IPS-15b (cell line): ENCODE measurements around the gene PCSK5.

Source experiments
- H3K27me3 ChIP-seq: one replicate; pipeline ENCODE4 v1.6.1; 2013; ENCODE audit warnings: low read length; ENCODE audit not compliant: control insufficient read depth, insufficient read depth
- H3K36me3 ChIP-seq: one replicate; pipeline ENCODE4 v1.6.1; 2013; ENCODE audit warnings: low read length; ENCODE audit not compliant: control insufficient read depth, insufficient read depth
- H3K4me1 ChIP-seq: one replicate; pipeline ENCODE4 v1.6.1; 2013; ENCODE audit warnings: mild to moderate bottlenecking, low read length; ENCODE audit not compliant: control insufficient read depth, insufficient read depth
- H3K4me3 ChIP-seq: one replicate; pipeline ENCODE4 v1.5.1; 2013; ENCODE audit warnings: low read depth, low read length
- H3K9ac ChIP-seq: one replicate; pipeline ENCODE4 v1.6.1; 2013; ENCODE audit warnings: low read depth, mild to moderate bottlenecking, low read length
- H3K9me3 ChIP-seq: one replicate; pipeline ENCODE4 v1.6.1; 2013; ENCODE audit warnings: mild to moderate bottlenecking, low read length; ENCODE audit not compliant: control insufficient read depth, insufficient read depth

Gene PCSK5

GRCh38 chr9:75930190-75930589, 39.7 kb downstream of the PCSK5 start:
- no peaks in the 10 kb centered on the region for H3K27me3 ChIP-seq
- no peak overlapping the region for H3K4me3 ChIP-seq
- peaks cover 41% of the 10 kb centered on the region for H3K4me1 ChIP-seq
- no peak overlapping the region for H3K9ac ChIP-seq
- H3K36me3 ChIP-seq, result no peaks in the 10 kb centered on the region
- H3K9me3 ChIP-seq, result no peaks in the 10 kb centered on the region

- Histone ChIP-seq H3K9ac (no peak overlapping the region), H3K27me3 (no peaks in the 10 kb centered on the region), H3K4me3 (no peak overlapping the region), H3K9me3 (no peaks in the 10 kb centered on the region), H3K4me1 (peaks cover 37% of the 10 kb centered on the region), H3K36me3 (no peaks in the 10 kb centered on the region)
Observed at GRCh38 chr9:75930730-75931321, 40.4 kb downstream of the PCSK5 start.

GRCh38 chr9:75933982-75934381, 43.5 kb downstream of the PCSK5 start:
- Histone ChIP-seq H3K4me3 (no peak overlapping the region), H3K36me3 (no peaks in the 10 kb centered on the region), H3K9ac (no peak overlapping the region), H3K27me3 (no peaks in the 10 kb centered on the region), H3K4me1 (peaks cover 17% of the 10 kb centered on the region), H3K9me3 (no peaks in the 10 kb centered on the region)

- no peak overlapping the region for H3K4me3 ChIP-seq
- peaks cover 17% of the 10 kb centered on the region for H3K4me1 ChIP-seq
- H3K27me3 ChIP-seq, result no peaks in the 10 kb centered on the region
- H3K36me3 ChIP-seq, result no peaks in the 10 kb centered on the region
- no peak overlapping the region for H3K9ac ChIP-seq
- H3K9me3 ChIP-seq, result no peaks in the 10 kb centered on the region
Observed at GRCh38 chr9:75935591-75935990, 45.1 kb downstream of the PCSK5 start.

DNA sequence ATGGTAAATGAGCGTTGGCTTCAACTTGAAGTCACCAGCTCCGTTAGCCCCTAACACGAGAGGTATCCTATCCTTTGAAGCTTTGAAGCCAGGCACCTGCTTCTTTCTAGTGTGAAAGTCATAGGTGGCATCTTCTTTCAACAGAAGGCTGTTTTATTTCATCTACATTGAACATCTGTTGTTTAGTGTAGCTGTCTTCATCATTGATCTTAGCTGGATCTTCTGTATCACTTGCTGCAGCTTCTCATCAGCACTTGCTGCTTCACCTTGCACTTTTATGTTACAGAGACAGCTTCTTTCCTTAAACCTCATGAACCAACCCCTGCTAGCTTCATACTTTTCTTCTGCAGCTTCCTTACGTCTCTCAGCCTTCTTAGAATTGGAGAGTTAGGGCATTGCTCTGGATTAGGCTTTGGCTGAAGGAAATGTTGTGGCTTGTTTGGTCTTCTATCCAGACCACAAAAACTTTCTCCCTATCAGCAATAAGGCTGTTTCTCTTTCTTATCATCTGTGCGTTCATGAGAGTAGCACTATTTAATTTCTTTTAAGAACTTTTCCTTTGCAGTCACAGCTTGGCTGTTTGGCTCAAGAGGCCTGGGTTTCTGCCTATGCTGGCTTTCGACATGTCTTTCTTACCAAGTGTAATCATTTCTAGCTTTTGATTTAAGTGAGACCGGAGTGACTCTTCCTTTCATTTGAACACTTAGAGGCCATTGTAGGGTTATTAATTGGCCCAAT, 47.2 kb downstream of the PCSK5 start:
- Histone ChIP-seq H3K36me3 (no peaks in the 10 kb centered on the region), H3K27me3 (no peaks in the 10 kb centered on the region), H3K4me1 (peaks cover 3% of the 10 kb centered on the region), H3K9me3 (no peaks in the 10 kb centered on the region), H3K4me3 (no peak overlapping the region), H3K9ac (no peak overlapping the region)

- Histone ChIP-seq H3K9ac (no peak overlapping the region), H3K36me3 (no peaks in the 10 kb centered on the region), H3K27me3 (no peaks in the 10 kb centered on the region), H3K4me1 (no peaks in the 10 kb centered on the region), H3K9me3 (no peaks in the 10 kb centered on the region), H3K4me3 (no peak overlapping the region)
Observed at GRCh38 chr9:75938946-75939345, 48.5 kb downstream of the PCSK5 start.

DNA sequence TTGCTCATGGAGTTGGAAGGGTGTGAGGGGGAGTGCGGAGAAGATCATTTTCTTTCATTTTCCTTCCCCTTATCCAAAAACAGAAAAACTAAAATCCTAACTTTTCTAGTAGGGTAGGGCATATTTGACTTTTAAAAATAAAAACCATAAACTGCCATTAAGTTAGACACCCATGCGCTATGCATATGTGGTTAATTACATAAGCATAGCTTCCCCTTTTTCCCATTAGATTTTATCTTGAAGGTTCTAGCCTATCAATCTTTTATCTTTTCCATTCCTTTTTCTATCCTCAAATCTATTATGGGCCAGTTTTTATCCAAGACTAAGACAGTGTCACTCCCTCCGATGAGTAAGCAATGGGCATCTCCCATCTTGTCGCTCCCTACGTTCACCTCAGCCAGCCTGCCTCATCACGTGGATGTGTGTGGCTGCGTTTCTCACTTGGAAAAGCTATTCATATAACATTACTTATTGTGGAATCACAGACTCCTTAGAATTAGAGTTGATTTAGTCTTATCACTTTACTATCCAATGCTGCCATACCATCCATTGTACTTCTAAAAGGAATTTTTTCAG, 49.2 kb downstream of the PCSK5 start:
- H3K4me1 ChIP-seq, result no peaks in the 10 kb centered on the region
- H3K9me3 ChIP-seq, result no peaks in the 10 kb centered on the region
- no peaks in the 10 kb centered on the region for H3K36me3 ChIP-seq
- H3K27me3 ChIP-seq, result no peaks in the 10 kb centered on the region
- no peak overlapping the region for H3K9ac ChIP-seq
- no peak overlapping the region for H3K4me3 ChIP-seq

GRCh38 chr9:75941066-75941465, 50.6 kb downstream of the PCSK5 start:
- Histone ChIP-seq H3K9ac (no peak overlapping the region), H3K4me1 (no peaks in the 10 kb centered on the region)

DNA sequence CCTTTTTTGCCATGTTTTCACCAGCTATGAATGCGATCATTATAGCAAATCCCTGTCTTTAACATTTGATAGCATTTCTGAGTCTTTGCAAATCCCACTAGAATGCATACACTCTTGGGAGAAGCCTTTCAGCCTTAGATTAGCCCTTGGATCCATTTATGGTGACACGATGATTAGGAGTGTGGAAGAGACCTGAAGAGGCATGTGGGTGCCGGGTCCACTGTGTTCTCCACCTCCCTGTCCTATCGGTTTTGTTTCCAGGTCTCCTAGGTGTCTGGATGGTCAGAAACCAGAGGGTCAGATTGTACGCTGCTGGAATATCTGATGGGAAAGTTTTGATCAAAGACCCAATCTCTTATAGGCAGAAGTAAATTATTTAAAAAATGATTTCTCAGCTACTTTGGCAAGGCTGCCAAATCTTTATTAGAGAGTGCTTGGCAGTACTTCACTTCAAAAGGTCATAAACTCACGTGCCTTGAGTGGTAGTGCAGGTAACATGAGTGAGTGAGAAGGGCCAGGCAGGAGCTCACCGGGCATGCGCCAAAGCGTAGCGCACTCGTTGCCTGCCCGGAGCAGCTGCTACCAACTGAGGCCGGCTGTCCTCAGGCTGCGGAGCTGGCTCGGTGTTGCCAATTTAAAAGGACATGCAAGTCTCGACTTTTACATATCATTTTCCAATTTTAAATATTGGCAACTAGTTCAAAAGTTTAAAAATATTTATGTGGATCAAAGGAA, 51.3 kb downstream of the PCSK5 start:
- Histone ChIP-seq H3K9ac (no peak overlapping the region), H3K4me3 (no peak overlapping the region), H3K36me3 (no peaks in the 10 kb centered on the region), H3K9me3 (no peaks in the 10 kb centered on the region), H3K4me1 (no peaks in the 10 kb centered on the region), H3K27me3 (no peaks in the 10 kb centered on the region)

More at GRCh38 chr9:75941066-75941465, 50.6 kb downstream of the PCSK5 start:
- Histone ChIP-seq H3K36me3 (no peaks in the 10 kb centered on the region), H3K27me3 (no peaks in the 10 kb centered on the region), H3K9me3 (no peaks in the 10 kb centered on the region), H3K4me3 (no peak overlapping the region)

- no peaks in the 10 kb centered on the region for H3K4me1 ChIP-seq
Observed at GRCh38 chr9:75946766-75947165, 56.3 kb downstream of the PCSK5 start.

DNA sequence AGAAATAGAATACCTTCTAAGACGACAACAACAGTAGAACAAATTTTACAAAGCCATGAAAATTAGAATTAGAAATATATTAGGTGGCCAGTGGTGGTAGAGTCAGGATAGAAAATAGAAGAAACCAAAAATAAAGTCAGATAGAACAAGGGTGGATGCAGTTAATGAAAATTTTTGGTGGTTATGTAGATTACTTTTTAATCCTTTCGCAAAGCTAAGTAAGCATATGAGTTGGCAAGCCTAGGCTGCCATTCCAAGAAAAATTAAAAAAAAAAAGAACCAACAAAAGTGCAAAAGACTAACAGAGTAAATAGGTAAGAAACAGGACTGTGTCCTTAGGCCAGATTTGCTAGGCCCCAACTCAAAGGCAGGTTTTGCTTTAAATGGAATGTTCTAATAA, 56.8 kb downstream of the PCSK5 start:
- no peaks in the 10 kb centered on the region for H3K4me1 ChIP-seq

More at GRCh38 chr9:75946766-75947165, 56.3 kb downstream of the PCSK5 start:
- Histone ChIP-seq H3K9ac (no peak overlapping the region), H3K36me3 (no peaks in the 10 kb centered on the region), H3K27me3 (no peaks in the 10 kb centered on the region), H3K9me3 (no peaks in the 10 kb centered on the region), H3K4me3 (no peak overlapping the region)

More for the DNA sequence above, 56.8 kb downstream of the PCSK5 start:
- Histone ChIP-seq H3K36me3 (no peaks in the 10 kb centered on the region), H3K9me3 (no peaks in the 10 kb centered on the region), H3K4me3 (no peak overlapping the region), H3K27me3 (no peaks in the 10 kb centered on the region), H3K9ac (no peak overlapping the region)
